HG03103 (cell line): ENCODE measurements around the gene MLNR.

ENCODE experiments used
- ATAC-seq: cut with Tn5 transposase; IDR thresholded peaks from one replicate; pipeline ENCODE4 v1.9.1; 2021; ENCODE audit warnings: low read depth; ENCODE audit not compliant: unreplicated experiment

Gene MLNR

DNA sequence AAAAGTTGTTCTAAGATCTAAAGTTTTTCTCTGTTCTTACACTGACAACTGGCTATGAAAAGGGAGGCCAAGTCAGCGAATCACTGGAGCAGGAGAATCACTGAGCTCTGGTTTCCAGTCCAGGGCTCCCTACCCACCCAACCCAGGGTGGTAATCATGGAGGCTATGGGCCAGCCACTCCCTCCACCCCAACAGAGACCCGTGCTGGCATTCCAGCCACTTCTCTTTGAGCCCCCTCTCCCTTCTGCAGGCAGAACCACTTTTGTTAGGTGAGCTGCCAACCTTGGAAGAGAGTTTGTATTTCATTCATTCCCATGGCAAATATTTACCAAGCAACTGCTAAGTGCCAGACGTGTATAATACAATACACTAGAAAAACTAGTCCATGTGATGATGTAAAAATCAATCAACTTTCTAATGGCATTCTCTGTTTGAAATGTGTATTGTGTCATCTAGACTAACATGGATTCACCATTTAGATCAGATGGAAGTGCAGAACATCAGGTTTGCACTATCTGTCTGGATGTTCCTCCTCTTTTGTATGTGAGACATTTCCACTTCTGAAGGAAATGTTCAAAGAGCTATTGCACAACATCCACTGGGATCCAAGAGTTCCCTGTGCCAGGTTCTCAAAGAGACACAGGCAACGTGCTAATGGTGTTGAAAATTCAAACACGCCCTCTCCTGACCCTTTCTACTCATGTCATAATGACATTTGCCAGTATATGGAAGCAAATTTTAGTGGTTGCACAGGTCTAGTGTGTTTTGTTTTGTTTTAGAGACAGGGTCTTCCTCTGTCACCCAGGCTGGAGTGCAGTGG lies 5.3 kb downstream of the MLNR start:
- ATAC-seq = no peak

DNA sequence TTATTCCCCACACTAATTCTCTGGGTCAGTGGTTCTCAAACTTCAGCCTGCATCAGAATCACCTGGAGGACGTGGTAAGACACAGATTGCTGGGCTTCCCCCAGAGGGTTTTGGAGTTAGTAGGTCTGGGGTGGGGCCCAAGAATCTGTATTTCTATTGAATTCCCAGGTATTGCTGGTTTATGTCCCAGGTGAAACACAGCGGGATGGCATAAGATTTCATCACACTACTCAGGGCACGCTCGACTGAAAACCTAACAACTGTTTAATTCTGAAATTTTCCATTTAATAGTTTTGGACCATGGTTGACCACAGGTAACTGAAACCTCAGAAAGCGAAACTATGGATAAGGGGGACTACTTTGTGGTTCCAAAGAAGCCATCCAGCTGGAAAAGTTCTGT lies 6.5 kb downstream of the MLNR start:
- ATAC-seq = no peak

DNA sequence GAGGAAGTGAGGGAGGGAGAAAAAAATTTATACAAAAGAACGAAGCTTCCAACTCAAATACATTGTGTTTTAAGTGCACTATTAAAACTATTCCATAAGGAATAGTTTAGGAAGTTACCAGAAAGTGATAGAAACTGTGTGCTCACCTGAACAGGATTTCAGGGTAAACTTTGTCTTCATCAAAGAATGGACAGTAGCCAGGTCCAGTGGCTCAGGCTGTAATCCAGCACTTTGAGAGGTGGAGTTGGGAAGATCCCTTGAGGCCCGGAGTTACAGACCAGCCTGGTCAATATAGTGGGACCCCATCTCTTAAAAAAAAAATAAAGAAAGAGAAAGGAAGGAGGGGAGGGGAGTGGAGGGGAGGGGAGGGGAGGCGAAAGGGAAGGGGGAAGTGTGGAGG lies 14.6 kb downstream of the MLNR start:
- no peak for ATAC-seq

DNA sequence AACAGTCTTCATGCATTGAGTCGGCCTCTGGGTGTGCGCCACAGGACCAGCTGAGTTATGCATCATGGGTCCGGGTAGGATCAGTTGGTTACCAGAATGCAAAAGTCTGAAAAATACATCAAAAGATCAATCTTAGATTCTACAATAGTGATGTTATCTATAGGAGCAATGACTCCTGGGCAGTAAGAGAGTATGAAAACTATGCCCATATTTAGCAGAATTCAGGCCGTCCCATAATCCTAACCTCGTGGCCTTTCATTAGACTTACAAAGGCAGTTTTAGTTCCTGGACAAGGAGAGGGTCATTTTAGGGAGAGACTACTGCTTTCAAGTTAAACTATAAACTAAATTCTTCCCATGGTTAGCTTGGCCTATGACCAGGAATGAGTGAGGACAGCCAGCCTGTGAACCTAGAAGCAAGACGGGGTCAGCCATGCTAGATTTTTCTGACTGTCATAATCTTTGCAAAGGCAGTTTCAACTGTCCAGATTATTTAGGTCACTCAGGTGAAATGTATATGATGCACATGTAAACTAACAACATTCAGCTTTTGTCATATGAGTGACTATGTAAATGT lies 15.8 kb downstream of the MLNR start:
- no peak for ATAC-seq

DNA sequence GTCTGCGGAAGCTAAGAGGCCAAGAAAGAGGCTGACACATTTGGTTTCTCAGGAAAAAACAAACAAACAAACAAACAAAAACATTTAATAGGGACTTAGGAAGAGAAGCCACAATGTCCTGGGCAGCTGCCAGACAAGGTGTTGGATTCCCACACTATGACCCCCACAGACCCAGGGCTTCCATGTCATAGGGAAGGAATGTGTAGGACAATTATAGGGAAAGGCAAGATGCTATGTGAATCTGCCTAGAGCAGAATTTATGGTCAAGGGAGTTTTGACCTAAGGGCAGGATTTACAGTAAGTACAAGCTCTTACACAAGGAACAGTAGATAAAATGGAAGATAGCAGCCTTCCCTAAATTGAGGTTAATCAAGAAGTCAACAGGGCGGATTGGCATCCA lies 18.5 kb downstream of the MLNR start:
- no peak for ATAC-seq

DNA sequence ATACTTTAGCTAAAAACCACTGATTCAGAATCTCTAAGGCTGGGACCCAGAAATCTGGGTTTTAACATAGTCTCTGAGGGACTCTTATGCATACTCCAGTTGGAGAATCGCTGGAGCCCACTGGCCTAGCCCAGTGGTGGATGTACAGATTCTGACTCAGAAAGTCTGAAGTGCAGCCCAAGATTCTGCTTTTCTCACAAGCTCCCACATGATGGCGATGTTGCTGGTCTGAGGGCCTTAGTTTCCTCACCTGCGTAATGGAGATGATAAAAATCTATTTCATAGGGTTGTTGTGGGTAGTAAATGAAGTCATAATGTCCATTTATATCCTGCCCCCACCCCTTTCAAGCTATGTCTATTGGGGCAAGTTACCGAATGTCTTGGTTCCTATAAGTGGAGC lies 19.9 kb downstream of the MLNR start:
- no peak for ATAC-seq

DNA sequence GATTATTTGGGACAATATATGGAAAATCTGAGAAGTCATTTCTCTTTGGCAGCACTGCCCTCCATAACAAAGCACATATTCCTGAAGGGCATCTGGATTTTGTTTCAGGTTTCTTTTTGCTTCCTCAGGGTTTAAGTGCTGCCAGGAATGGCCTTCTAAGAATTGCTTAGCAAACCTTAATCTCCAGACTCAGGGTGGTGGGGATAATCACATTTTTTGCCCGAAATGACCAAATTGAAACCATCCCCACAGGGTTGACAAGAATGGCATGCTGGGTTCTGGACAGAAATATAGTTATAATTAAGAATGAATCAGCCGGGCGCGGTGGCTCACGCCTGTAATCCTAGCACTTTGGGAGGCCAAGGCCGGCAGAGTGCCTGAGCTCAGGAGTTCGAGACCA lies 21.2 kb downstream of the MLNR start:
- no peak for ATAC-seq

DNA sequence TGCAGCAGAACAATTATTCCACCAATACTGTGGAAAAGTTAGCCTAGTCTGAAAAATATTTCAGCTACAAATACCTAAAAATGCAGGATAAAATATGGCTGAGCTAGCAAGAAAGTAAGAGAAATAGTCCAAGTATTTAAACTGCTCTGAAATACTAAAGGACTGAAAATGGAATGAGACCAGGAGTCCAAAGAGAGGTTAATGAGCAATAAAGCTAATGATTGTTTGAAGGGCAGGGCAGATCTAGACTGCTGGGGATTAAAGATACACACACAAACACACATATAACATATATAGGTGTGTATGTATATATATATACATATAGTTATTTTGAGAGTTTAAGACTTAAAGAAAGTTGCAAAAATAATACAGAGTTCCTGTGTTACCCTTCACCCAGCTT lies 25.0 kb downstream of the MLNR start:
- ATAC-seq = no peak

DNA sequence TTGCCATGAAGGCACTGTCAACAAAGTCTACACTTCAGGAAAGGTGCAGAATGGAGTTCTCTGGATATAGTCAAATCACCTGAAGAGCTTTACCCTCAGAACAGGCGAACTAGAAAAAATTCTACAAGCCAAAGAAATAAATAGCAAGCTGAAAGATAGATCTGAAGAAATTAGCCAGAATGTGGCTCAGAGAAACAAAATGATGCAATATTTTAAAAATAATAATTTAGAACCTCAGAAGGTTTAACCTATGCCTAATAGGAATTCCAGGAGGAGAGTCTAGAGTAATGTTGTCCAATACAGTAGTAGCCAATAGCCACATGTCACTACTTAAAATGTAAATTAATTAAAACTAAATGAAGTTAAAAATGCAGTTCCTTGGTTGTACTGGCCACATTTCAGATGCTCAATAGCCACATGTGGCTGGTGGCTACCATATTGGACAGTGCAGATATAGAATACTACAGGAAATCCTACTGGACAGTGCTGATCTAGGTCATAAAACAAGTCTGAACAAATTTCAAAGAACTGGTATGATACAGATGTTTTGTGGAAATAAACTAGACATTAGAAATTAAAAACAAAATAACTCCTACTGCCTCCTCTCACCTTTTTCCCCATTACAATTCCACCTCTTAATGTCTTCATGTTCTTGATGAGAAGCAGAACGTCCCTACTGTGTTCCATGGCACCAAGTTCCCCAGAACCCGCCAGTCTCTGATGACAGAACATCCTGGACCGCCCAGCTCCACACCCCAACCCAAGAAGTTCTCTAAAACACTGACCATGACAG lies 26.9 kb downstream of the MLNR start:
- ATAC-seq = peak; percentile 23

DNA sequence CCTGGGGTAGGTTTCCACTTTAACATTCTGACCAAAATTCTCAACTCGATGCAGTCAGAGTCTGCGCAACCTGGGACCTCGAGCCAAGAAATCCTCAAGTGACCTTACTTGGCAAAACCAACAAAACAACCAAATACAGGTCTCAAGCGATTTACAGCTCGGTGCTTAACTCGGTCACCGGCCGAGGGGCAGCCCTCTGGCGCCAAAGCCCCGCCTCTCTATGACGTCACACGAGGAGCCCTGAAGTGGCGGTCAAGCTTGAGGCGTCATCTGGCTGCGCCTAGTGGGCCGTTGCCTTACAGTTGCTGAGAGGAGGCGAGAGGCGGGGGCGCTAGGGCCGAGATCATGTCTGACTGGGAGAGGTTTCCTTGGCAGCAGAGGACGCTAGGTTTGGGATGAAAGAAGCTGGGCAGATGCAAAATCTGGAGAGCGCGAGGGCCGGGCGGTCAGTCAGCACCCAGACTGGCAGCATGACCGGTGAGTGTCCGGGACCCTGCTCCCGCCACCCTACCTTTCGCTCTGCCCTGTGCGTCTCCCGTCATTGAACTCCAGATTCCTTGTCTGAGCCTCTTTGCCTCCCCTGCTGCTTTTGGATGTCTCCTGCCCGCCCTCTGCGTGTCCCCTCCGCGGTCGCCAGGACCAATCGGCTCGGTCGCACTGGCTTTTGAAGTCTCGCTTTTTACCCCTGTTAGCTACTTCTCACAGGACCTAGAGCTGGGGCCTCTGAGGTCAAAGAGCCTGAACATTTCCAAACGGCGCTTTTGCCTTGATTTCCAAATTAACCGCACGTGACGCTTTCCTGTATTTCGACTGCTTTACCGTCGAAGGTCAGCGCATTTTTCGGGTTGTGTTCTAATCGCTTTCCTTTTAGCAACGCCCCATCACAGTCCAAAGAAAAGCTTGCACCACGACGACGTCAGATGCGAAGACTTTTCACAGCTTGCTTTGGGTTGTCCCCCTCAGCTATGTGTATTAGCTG lies 27.8 kb downstream of the MLNR start, which contains the start of gene CDADC1:
Gene CDADC1 (plus strand): TSS at position 283 of the 979 bp plus-strand sequence. CDS start 113 bp downstream, at position 396.
- peak; percentile 98 for ATAC-seq

DNA sequence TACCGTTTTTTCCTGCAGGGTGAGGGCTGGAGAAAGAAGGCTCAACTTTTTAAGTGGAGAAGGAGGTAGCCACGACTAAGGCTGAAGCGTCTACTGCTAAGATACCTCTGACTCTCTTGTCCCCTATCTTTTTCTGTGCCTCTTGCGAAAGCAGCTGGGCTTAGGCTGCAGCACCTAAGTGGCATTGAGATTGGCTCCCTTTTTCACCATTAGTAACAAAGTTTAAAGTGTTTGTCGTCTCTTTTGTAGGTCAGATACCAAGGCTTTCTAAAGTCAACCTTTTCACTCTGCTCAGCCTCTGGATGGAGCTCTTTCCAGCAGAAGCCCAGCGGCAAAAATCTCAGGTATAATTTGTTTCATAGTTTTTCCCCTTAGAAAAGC lies 28.5 kb downstream of the MLNR start:
- ATAC-seq = no peak

DNA sequence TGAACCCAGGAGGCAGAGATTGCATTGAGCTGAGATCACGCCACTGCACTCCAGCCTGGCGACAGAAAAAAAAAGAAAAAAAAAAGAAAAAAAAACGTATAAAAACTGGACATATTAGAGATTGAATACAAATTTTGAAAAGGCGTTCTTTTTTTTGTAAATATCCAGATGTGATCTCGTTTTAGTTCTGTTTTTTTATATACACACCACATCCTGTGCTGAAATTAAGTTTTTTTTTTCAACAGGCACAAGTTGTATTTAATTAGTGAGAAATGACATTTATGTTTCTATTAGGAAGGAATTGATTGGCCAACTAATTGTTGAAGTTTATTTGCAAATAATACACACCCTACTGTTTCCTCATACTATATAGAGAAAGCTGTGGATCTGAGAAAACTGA lies 31.2 kb downstream of the MLNR start:
- ATAC-seq = no peak

DNA sequence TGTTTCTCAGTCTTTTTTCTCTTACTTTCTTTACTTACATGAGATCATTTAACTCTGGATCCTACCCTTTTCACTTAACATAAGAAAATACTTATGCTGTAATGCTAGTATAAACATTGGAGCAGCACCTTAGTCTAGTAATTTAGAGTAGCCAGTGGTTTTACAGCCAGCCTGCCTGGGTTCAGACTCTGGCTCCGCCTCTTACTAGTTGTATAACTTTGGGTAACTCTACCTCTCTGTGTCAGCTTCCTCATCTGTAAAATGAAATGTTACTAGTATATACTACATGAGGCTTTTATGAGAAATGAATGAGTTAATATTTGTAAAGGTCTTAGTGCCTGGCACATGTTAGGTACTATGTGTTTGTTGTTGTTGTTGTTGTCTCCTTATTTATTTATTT lies 33.2 kb downstream of the MLNR start:
- ATAC-seq = no peak

DNA sequence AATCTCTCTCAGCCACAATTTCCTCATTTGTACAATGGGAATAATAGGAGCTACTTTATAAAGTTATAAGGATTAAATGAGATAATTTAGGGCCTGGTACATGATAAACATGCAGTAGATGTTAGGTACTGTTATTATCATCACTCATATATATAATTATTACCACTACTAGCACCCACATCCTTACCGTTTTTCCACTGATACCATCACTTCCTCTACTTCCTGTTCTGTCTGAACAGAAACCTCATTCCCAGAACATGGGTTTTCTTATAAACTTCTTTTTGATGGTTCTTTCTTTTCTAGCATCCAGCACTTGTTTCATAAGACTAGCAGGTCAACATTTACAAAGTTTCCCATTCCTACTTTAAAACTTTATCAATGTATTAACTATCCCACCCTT lies 33.9 kb downstream of the MLNR start:
- no peak for ATAC-seq

DNA sequence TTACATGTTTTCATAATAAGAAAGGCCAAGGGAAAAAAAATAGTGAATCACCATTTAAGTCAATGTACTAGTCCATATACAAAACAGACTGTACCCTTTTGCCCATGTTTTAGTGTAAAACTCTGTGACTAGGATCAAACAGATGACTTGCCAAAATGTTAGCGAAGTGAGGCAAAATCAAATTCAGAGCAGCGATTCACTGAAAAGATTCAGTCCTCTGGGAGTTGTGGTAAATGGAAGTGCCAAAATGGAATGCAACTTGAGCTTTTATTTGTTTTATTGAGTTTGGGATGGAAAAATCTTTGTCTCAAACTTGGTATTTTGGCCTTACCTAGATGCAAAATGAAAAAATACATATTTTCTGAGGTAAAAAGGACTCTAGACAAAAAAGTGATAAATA lies 36.7 kb downstream of the MLNR start:
- no peak for ATAC-seq

DNA sequence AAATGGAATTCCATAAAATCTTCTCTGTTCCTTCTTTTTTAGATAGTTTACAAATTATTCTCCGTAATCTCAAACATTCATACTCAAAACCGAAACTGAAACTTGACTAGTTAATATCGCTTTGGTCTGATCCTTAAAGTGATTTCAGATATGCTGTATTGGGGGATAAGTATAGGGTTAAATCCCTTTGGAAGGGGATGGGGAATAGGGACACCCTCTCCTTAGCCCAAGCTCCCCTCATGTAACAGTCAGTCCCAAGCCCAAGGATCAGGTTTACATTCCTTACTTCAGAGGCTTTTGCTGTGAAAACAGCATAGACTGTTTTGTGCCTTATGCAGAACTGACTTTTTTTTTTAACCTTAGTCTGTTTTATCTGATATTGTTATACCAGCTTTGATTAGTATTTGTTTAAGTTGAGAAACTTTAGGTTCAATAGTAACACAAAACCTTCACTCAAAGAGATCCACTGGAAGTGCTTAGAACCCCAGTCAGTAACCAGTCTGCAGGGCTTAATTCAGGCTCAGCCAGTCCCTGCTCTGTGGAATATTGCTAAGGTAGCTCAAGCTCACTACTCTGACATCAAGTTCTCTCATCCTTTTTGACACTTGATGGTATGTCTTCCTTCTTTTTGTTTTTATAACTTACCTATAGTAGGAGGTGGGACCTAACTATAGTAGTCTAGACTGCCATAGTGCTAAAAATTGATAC lies 38.1 kb downstream of the MLNR start:
- ATAC-seq = no peak

DNA sequence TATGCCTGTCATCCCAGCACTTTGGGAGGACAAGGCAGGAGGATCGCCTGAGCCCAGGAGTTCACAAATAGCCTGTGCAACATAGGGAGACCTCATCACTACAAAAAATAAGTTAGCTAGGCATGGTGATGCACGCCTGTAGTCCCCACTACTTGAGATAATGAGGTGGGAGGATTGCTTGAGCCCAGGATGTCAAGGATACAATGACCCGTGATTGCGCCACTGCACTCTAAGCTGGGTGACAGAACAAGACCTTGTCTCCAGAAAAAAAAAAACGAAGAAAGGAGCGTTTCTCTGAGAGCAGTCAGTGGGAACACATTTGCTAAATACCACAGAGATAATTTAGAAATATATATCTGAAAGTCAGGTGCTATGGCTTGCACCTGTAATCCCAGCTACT lies 39.4 kb downstream of the MLNR start:
- ATAC-seq = no peak

DNA sequence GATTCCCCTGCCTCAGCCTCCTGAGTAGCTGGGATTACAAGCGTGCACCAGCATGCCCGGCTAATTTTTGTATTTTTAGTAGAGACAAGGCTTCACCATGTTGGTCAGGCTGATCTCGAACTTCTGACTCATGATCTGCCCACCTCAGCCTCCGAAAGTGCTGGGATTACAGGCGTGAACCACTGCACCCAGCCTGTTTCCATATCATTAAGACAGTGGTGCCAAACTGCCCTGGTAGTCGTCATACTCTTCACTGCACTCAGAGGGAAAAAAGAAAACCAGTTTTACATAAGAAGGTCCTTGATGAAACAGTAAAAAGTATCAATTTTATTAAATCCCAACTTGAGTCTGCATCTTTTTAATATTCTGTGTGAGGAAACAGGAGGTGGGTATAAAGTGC lies 42.5 kb downstream of the MLNR start:
- ATAC-seq = no peak

DNA sequence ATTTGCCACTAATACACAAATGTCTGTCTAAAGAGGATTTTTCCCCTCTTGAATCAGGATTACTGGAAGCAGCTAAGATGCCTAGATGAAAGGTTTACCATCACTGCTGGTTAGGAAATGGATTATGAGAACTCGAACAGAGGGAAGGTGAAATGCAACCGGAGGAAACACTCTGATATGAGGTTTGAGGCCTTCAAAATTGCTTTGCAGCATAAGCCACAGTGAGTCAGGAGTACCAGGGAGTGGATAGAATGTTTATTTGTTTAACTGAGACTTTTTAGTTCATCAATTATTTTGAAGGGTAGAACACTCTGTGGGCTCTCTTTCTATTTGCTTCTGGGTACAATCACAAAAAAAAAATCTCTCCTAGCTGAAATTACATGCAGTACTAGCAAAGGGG lies 45.7 kb downstream of the MLNR start:
- no peak for ATAC-seq

DNA sequence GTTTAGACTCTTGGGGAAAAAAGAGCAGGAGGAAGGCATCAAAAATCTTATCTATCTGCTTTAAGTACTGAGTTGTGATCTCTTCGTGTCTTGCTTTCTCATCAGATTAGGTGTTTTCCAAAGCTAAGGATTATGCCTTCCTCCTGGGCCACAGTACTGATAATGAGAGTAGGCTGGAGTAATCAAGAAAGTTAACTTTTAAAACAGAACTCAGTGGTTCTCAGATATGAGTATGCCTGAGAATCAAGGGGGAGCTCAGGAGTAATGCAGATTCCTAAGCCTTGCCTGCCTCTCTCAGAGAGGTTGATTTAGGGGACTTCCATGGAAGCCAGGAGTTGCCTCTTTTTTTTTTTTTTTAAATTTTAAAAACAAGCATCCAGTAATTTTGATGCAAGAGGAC lies 51.1 kb downstream of the MLNR start:
- ATAC-seq = no peak
